ENCODE measurements around the gene ABCG5. TPM values are rescaled to one million over a fixed set of nuclear protein-coding genes. Genes with fewer than 3 reads are reported as not detected.

ABCG5 gene
- not detected in 2 replicates for total RNA-seq

GRCh38 chr2:43838560-43839267 lies at the start of gene ABCG5, which contains the start of gene ABCG8:
ABCG5 (minus strand) TSS chr2:43838839; CDS start chr2:43838679, 160 bp downstream.
ABCG8 (plus strand) TSS chr2:43838971; CDS start chr2:43839054, 83 bp downstream.

GRCh38 chr2:43773876-43774613 lies 64.6 kb downstream of the ABCG5 start, which contains the start of gene DYNC2LI1:
DYNC2LI1 (plus strand) TSS chr2:43774039; CDS start chr2:43774139, 100 bp downstream.

Other genes with a start within 250 kb of the ABCG5 start
- 16.9 and 24.7 TPM in 2 replicates for gene THADA, start 242.8 kb downstream of the ABCG5 start, total RNA-seq
- gene PLEKHH2, start 201.6 kb downstream of the ABCG5 start, total RNA-seq, result under 0.01 and 0.09 TPM in 2 replicates
- 0.09 TPM in 1 of 2 replicates, not detected in the other for gene C1GALT1C1L, start 162.4 kb downstream of the ABCG5 start, total RNA-seq
- gene DYNC2LI1, start 64.8 kb downstream of the ABCG5 start, total RNA-seq, result 9.0 and 14.4 TPM in 2 replicates
- gene ABCG8, start 132 bp upstream of the ABCG5 start, total RNA-seq, result not detected in 2 replicates
- gene LRPPRC, start 157.2 kb upstream of the ABCG5 start, total RNA-seq, result 45.4 and 67.9 TPM in 2 replicates

Measured in dermis lymphatic vessel endothelial cell (primary cell).